ENCODE measurements around the gene DUSP9. TPM values are rescaled to one million over a fixed set of nuclear protein-coding genes. Genes with fewer than 3 reads are reported as not detected.
"Not testable (repeated sequence)": the region's sequence is repeated elsewhere in the genome, so short reads cannot be mapped to it uniquely, and the experiment has no call there.

The DUSP9 gene
- total and polyA plus RNA-seq, 3 experiments from 2014 or later: 0.08 to 0.15 (median 0.09) TPM

- Histone ChIP-seq H3K27ac (ENCODE audit: low read depth, low read length) (no peak overlapping the region), H3K4me1 (ENCODE audit: insufficient read depth, low read length) (peaks cover 11% of the 10 kb centered on the region), H3K4me3 (ENCODE audit: low read length) (no peak overlapping the region), H3K36me3 (ENCODE audit: insufficient read depth, low read length) (no peaks in the 10 kb centered on the region), H3K27me3 (ENCODE audit: insufficient read depth, low read length, poor library complexity, severe bottlenecking) (no peaks in the 10 kb centered on the region), H3K9me3 (ENCODE audit: low read length) (no peaks in the 10 kb centered on the region)
- ChIA-PET CTCF (no interaction called here), POLR2A (no interaction called here)
- Mint-ChIP-seq H3K9me3 (no peaks in the 10 kb centered on the region), H3K27me3 (peaks cover 0 to 8% of the 10 kb centered on the region in 2 donors), H3K36me3 (peaks cover 0 to 2% (median 0%) of the 10 kb centered on the region in 3 donors), H3K4me3 (peak overlapping the region in 1 of 7 donors; percentile 44), H3K4me1 (peaks cover 18 to 37% (median 25%) of the 10 kb centered on the region in 3 donors), H3K27ac (no peak overlapping the region)
- DNase-seq: no peak
Observed at GRCh38 chrX:153603131-153603656, 43.8 kb upstream of the DUSP9 start.

- H3K36me3 ChIP-seq (ENCODE audit: insufficient read depth, low read length); H3K4me3 ChIP-seq (ENCODE audit: low read length); H3K9me3 Mint-ChIP-seq; H3K27me3 ChIP-seq (ENCODE audit: insufficient read depth, low read length, poor library complexity, severe bottlenecking); H3K4me1 ChIP-seq (ENCODE audit: insufficient read depth, low read length); DNase-seq; H3K36me3 Mint-ChIP-seq; H3K27ac ChIP-seq (ENCODE audit: low read depth, low read length); H3K9me3 ChIP-seq (ENCODE audit: low read length); H3K27ac Mint-ChIP-seq; POLR2A ChIA-PET: not testable (repeated sequence)
- H3K27me3 Mint-ChIP-seq: peaks cover 0 to 15% of the 10 kb centered on the region in 2 donors
- peak overlapping the region in 1 of 7 donors; percentile 56 for H3K4me3 Mint-ChIP-seq
- CTCF ChIA-PET: interaction anchor here (1.5 kb wide), 1 partner anchor 63 kb away, joined by 5 read pairs; no protein-coding TSS in a partner anchor
- peaks cover 18 to 30% (median 21%) of the 10 kb centered on the region in 3 donors for H3K4me1 Mint-ChIP-seq
Observed at GRCh38 chrX:153604666-153605380, 42.2 kb upstream of the DUSP9 start.

GRCh38 chrX:153606503-153606902 is 40.5 kb upstream of the DUSP9 start:
- Mint-ChIP-seq H3K4me1 (peaks cover 9 to 16% (median 10%) of the 10 kb centered on the region in 3 donors), H3K4me3 (peak overlapping the region in 1 of 7 donors; percentile 80), H3K27me3 (peaks cover 0 to 12% of the 10 kb centered on the region in 2 donors), H3K36me3 (no peaks in the 10 kb centered on the region), H3K9me3 (peaks cover 0 to 3% (median 0%) of the 10 kb centered on the region in 5 donors), H3K27ac (no peak overlapping the region)
- H3K4me1 ChIP-seq (ENCODE audit: insufficient read depth, low read length): no peaks in the 10 kb centered on the region
- no peak for DNase-seq
- H3K9me3 ChIP-seq (ENCODE audit: low read length): no peaks in the 10 kb centered on the region
- H3K4me3 ChIP-seq (ENCODE audit: low read length): no peak overlapping the region
- H3K27me3 ChIP-seq (ENCODE audit: insufficient read depth, low read length, poor library complexity, severe bottlenecking): no peaks in the 10 kb centered on the region
- ChIA-PET CTCF (no interaction called here), POLR2A (no interaction called here)
- H3K36me3 ChIP-seq (ENCODE audit: insufficient read depth, low read length): no peaks in the 10 kb centered on the region
- H3K27ac ChIP-seq (ENCODE audit: low read depth, low read length): no peak overlapping the region

GRCh38 chrX:153608376-153608775 is 38.6 kb upstream of the DUSP9 start:
- H3K9me3 ChIP-seq (ENCODE audit: low read length): no peaks in the 10 kb centered on the region
- no peaks in the 10 kb centered on the region for H3K36me3 Mint-ChIP-seq
- H3K36me3 ChIP-seq (ENCODE audit: insufficient read depth, low read length): no peaks in the 10 kb centered on the region
- H3K4me1 Mint-ChIP-seq: peaks cover 5 to 10% (median 9%) of the 10 kb centered on the region in 3 donors
- ChIA-PET POLR2A (no interaction called here), CTCF (interaction anchor here (1.9 kb wide), 1 partner anchor 54 kb away, joined by 7 read pairs; no protein-coding TSS in a partner anchor)
- H3K27me3 Mint-ChIP-seq: peaks cover 0 to 18% of the 10 kb centered on the region in 2 donors
- H3K4me1 ChIP-seq (ENCODE audit: insufficient read depth, low read length): no peaks in the 10 kb centered on the region
- H3K4me3 Mint-ChIP-seq: peak overlapping the region in 1 of 7 donors; percentile 80
- H3K27me3 ChIP-seq (ENCODE audit: insufficient read depth, low read length, poor library complexity, severe bottlenecking): no peaks in the 10 kb centered on the region
- H3K4me3 ChIP-seq (ENCODE audit: low read length): no peak overlapping the region
- H3K27ac Mint-ChIP-seq: no peak overlapping the region
- peaks cover 0 to 3% (median 0%) of the 10 kb centered on the region in 5 donors for H3K9me3 Mint-ChIP-seq
- no peak for DNase-seq
- H3K27ac ChIP-seq (ENCODE audit: low read depth, low read length): no peak overlapping the region

GRCh38 chrX:153608806-153609205 is 38.2 kb upstream of the DUSP9 start:
- Mint-ChIP-seq H3K27me3 (peaks cover 0 to 18% of the 10 kb centered on the region in 2 donors), H3K36me3 (no peaks in the 10 kb centered on the region), H3K4me1 (peaks cover under 1 to 7% (median 6%) of the 10 kb centered on the region in 3 donors), H3K4me3 (peak overlapping the region in 1 of 7 donors; percentile 80), H3K9me3 (peaks cover 0 to 3% (median 0%) of the 10 kb centered on the region in 5 donors), H3K27ac (no peak overlapping the region)
- Histone ChIP-seq H3K9me3 (ENCODE audit: low read length) (no peaks in the 10 kb centered on the region), H3K27me3 (ENCODE audit: insufficient read depth, low read length, poor library complexity, severe bottlenecking) (no peaks in the 10 kb centered on the region), H3K4me1 (ENCODE audit: insufficient read depth, low read length) (no peaks in the 10 kb centered on the region), H3K36me3 (ENCODE audit: insufficient read depth, low read length) (no peaks in the 10 kb centered on the region), H3K27ac (ENCODE audit: low read depth, low read length) (no peak overlapping the region), H3K4me3 (ENCODE audit: low read length) (no peak overlapping the region)
- DNase-seq: no peak
- POLR2A ChIA-PET: no interaction called here
- CTCF ChIA-PET: interaction anchor here (0.8 to 2.4 kb wide), 14 partner anchors 9 to 667 kb away, joined by 3 to 15 read pairs (median 4); partner anchors contain the start of gene DUSP9

GRCh38 chrX:153609917-153610835 is 36.8 kb upstream of the DUSP9 start:
- Mint-ChIP-seq H3K9me3 (peaks cover 0 to 3% (median 0%) of the 10 kb centered on the region in 5 donors), H3K4me1 (peaks cover 8 to 14% (median 9%) of the 10 kb centered on the region in 3 donors), H3K27ac (peak overlapping the region in 7 of 8 donors; percentile 50 to 92 (median 73)), H3K36me3 (no peaks in the 10 kb centered on the region), H3K4me3 (peak overlapping the region; percentile 74 to 92 (median 80)), H3K27me3 (peaks cover 0 to 18% of the 10 kb centered on the region in 2 donors)
- peak overlapping the region; percentile 50 for H3K4me3 ChIP-seq (ENCODE audit: low read length)
- POLR2A ChIA-PET: interaction anchor here (0.8 kb wide), 1 partner anchor 10 kb away, joined by 3 read pairs; no protein-coding TSS in a partner anchor
- no peaks in the 10 kb centered on the region for H3K27me3 ChIP-seq (ENCODE audit: insufficient read depth, low read length, poor library complexity, severe bottlenecking)
- no peaks in the 10 kb centered on the region for H3K4me1 ChIP-seq (ENCODE audit: insufficient read depth, low read length)
- CTCF ChIA-PET: interaction anchor here (0.9 to 2.4 kb wide), 13 partner anchors 9 to 669 kb away, joined by 3 to 15 read pairs (median 5); partner anchors contain the start of genes CCNQ and DUSP9
- no peaks in the 10 kb centered on the region for H3K36me3 ChIP-seq (ENCODE audit: insufficient read depth, low read length)
- no peak overlapping the region for H3K27ac ChIP-seq (ENCODE audit: low read depth, low read length)
- H3K9me3 ChIP-seq (ENCODE audit: low read length): no peaks in the 10 kb centered on the region
- peak; percentile 63 to 83 (median 71) for DNase-seq

- H3K4me1 Mint-ChIP-seq: peaks cover 9 to 15% (median 11%) of the 10 kb centered on the region in 3 donors
- Histone ChIP-seq H3K27me3 (ENCODE audit: insufficient read depth, low read length, poor library complexity, severe bottlenecking) (no peaks in the 10 kb centered on the region), H3K9me3 (ENCODE audit: low read length) (no peaks in the 10 kb centered on the region), H3K27ac (ENCODE audit: low read depth, low read length) (no peak overlapping the region), H3K36me3 (ENCODE audit: insufficient read depth, low read length) (no peaks in the 10 kb centered on the region), H3K4me1 (ENCODE audit: insufficient read depth, low read length) (no peaks in the 10 kb centered on the region), H3K4me3 (ENCODE audit: low read length) (no peak overlapping the region)
- peaks cover 0 to 18% of the 10 kb centered on the region in 2 donors for H3K27me3 Mint-ChIP-seq
- H3K4me3 Mint-ChIP-seq: peak overlapping the region; percentile 74 to 92 (median 80)
- peaks cover 0 to 3% (median 0%) of the 10 kb centered on the region in 5 donors for H3K9me3 Mint-ChIP-seq
- ChIA-PET POLR2A (no interaction called here), CTCF (interaction anchor here (1.1 to 2.4 kb wide), 2 partner anchors 57 to 72 kb away, joined by 3 to 15 read pairs; no protein-coding TSS in a partner anchor)
- no peaks in the 10 kb centered on the region for H3K36me3 Mint-ChIP-seq
- peak overlapping the region in 2 of 8 donors; percentile 70 to 88 for H3K27ac Mint-ChIP-seq
- no peak for DNase-seq
Observed at GRCh38 chrX:153610836-153611213, 36.2 kb upstream of the DUSP9 start.
